Stimulated activated CD4-positive, alpha-beta T cell treated with anti-CD3 and anti-CD28 coated beads, Interleukin-1b, Interleukin-23, amount 100 ng/mL, for 24 hours (primary cell): ENCODE measurements around the gene MID1.

Experiments used
- DNase-seq, 4 experiments: peaks; one replicate each; pipeline ENCODE4 v3.0.0-alpha.2; 2020; ENCODE audit warnings: low read depth in 4 of 4, low spot score in 1 of 4

The MID1 gene

GRCh38 chrX:10577853-10578252, 42.5 kb downstream of the MID1 start:
- DNase-seq, result no peak

GRCh38 chrX:10576777-10577447, 43.5 kb downstream of the MID1 start:
- DNase-seq, result no peak

- DNase-seq, result no peak
Observed at GRCh38 chrX:10576186-10576585, 44.2 kb downstream of the MID1 start.

- no peak for DNase-seq
Observed at GRCh38 chrX:10574663-10575062, 45.7 kb downstream of the MID1 start.

GRCh38 chrX:10571260-10571659, 49.1 kb downstream of the MID1 start:
- DNase-seq, result no peak

GRCh38 chrX:10570601-10571000, 49.8 kb downstream of the MID1 start:
- DNase-seq, result no peak

GRCh38 chrX:10569946-10570345, 50.4 kb downstream of the MID1 start:
- no peak for DNase-seq

- no peak for DNase-seq
Observed at GRCh38 chrX:10568428-10568827, 52.0 kb downstream of the MID1 start.

- no peak for DNase-seq
Observed at GRCh38 chrX:10567136-10567535, 53.2 kb downstream of the MID1 start.

- DNase-seq, result no peak
Observed at GRCh38 chrX:10566716-10567097, 53.7 kb downstream of the MID1 start.

GRCh38 chrX:10564484-10564883, 55.9 kb downstream of the MID1 start:
- no peak for DNase-seq

- no peak for DNase-seq
Observed at GRCh38 chrX:10557166-10557565, 63.2 kb downstream of the MID1 start.

GRCh38 chrX:10556405-10556804, 64.0 kb downstream of the MID1 start:
- no peak for DNase-seq

- no peak for DNase-seq
Observed at GRCh38 chrX:10555846-10556245, 64.5 kb downstream of the MID1 start.

GRCh38 chrX:10554612-10555270, 65.6 kb downstream of the MID1 start:
- no peak for DNase-seq

- DNase-seq, result no peak
Observed at GRCh38 chrX:10549280-10549679, 71.1 kb downstream of the MID1 start.

- DNase-seq, result no peak
Observed at GRCh38 chrX:10548688-10549087, 71.7 kb downstream of the MID1 start.

- DNase-seq, result no peak
Observed at GRCh38 chrX:10545882-10546281, 74.5 kb downstream of the MID1 start.

- no peak for DNase-seq
Observed at GRCh38 chrX:10542586-10542985, 77.8 kb downstream of the MID1 start.

- no peak for DNase-seq
Observed at GRCh38 chrX:10538831-10539230, 81.6 kb downstream of the MID1 start.

GRCh38 chrX:10537308-10537707, 83.1 kb downstream of the MID1 start:
- DNase-seq, result no peak

GRCh38 chrX:10536744-10537143, 83.6 kb downstream of the MID1 start:
- no peak for DNase-seq

GRCh38 chrX:10534611-10535010, 85.8 kb downstream of the MID1 start:
- no peak for DNase-seq
